Loucy (cell line): ENCODE results near the gene ERGIC3.

Experiments
- EZH2phosphoT487 ChIP-seq: fragments of 200-600 bp; IDR thresholded peaks from 2 replicates; pipeline ENCODE4 v1.6.1; 2018; ENCODE audit warnings: antibody characterized with exemption, mild to moderate bottlenecking, moderate library complexity, borderline replicate concordance
- TF ChIP-seq, protein P1 (sequence below): fragments of 200-600 bp; sonication (generic); conservative IDR thresholded peaks from 2 replicates; pipeline ENCODE4 v1.5.1; 2014; ENCODE audit warnings: mild to moderate bottlenecking, antibody characterized with exemption, low read length

DNA sequence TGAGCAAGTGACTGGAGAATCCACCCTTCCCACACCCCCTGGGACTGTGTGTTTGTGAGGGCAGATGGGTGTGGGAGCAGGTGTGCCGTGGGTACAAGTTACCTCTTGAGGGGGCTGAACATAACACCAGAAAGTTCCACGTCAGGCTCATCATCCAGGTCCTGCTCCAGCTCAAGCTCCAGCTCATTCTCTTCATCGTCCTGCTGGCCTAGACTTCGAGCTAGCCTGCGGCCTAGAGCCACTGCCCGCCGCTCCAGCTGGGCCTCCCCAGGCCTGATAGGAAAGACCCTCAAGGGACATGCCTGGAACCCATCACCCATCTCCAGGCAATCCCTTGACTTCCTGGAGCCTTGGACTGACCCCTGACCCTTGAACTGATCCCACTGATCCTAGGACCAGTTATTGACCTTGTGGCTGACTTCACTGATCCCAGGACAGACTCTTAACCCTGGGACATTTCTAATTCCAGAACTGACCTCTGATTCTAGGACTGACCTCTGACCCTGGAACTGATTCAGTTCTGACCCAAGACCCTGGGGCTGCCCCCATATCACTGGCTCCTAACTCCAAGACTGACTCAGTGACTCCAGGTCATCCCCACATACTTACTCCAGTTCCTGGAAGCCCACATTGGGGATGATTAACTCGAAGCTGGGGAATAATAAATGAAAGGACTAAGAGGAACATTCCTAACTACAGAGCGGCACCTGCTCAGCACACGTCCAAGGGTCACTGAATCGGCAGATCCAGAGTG is 62.0 kb downstream of the ERGIC3 start:
- TF ChIP-seq, protein P1, sequence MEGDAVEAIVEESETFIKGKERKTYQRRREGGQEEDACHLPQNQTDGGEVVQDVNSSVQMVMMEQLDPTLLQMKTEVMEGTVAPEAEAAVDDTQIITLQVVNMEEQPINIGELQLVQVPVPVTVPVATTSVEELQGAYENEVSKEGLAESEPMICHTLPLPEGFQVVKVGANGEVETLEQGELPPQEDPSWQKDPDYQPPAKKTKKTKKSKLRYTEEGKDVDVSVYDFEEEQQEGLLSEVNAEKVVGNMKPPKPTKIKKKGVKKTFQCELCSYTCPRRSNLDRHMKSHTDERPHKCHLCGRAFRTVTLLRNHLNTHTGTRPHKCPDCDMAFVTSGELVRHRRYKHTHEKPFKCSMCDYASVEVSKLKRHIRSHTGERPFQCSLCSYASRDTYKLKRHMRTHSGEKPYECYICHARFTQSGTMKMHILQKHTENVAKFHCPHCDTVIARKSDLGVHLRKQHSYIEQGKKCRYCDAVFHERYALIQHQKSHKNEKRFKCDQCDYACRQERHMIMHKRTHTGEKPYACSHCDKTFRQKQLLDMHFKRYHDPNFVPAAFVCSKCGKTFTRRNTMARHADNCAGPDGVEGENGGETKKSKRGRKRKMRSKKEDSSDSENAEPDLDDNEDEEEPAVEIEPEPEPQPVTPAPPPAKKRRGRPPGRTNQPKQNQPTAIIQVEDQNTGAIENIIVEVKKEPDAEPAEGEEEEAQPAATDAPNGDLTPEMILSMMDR = no peak
- TF ChIP-seq EZH2phosphoT487 = no peak
